ENCODE measurements around the gene RB1.

Gene RB1

GRCh38 chr13:48500652-48501197, 197.2 kb downstream of the RB1 start:
- no peak for DNase-seq

- DNase-seq, result no peak
Measured at GRCh38 chr13:48501705-48502104, 198.2 kb downstream of the RB1 start.

GRCh38 chr13:48502601-48503319, 199.2 kb downstream of the RB1 start:
- no peak for DNase-seq

- DNase-seq, result no peak
Measured at GRCh38 chr13:48504606-48505005, 201.1 kb downstream of the RB1 start.

- no peak for DNase-seq
Measured at GRCh38 chr13:48505012-48505411, 201.5 kb downstream of the RB1 start.

GRCh38 chr13:48505597-48506091, 202.1 kb downstream of the RB1 start:
- DNase-seq, result peak; percentile 73

GRCh38 chr13:48506092-48506701, 202.6 kb downstream of the RB1 start:
- no peak for DNase-seq

- DNase-seq, result no peak
Measured at GRCh38 chr13:48507021-48507420, 203.5 kb downstream of the RB1 start.

GRCh38 chr13:48508011-48508410, 204.5 kb downstream of the RB1 start:
- DNase-seq, result no peak

- DNase-seq, result no peak
Measured at GRCh38 chr13:48510698-48511097, 207.1 kb downstream of the RB1 start.

- no peak for DNase-seq
Measured at GRCh38 chr13:48511621-48512230, 208.2 kb downstream of the RB1 start.

- no peak for DNase-seq
Measured at GRCh38 chr13:48514793-48515192, 211.2 kb downstream of the RB1 start.

- DNase-seq, result no peak
Measured at GRCh38 chr13:48515732-48516131, 212.2 kb downstream of the RB1 start.

GRCh38 chr13:48518083-48518482, 214.5 kb downstream of the RB1 start:
- DNase-seq, result no peak

- DNase-seq, result no peak
Measured at GRCh38 chr13:48526286-48526685, 222.7 kb downstream of the RB1 start.

GRCh38 chr13:48527955-48528354, 224.4 kb downstream of the RB1 start:
- no peak for DNase-seq

- DNase-seq, result no peak
Measured at GRCh38 chr13:48528720-48529119, 225.2 kb downstream of the RB1 start.

GRCh38 chr13:48530833-48531232, 227.3 kb downstream of the RB1 start:
- DNase-seq, result no peak

Measured in activated effector memory CD4-positive, alpha-beta T cell treated with anti-CD3 and anti-CD28 coated beads, Interleukin-2, amount 50 U/mL, for 16 hours (primary cell).